ENCODE results near the gene SAPCD2. TPM values are rescaled to one million over a fixed set of nuclear protein-coding genes. Genes with fewer than 3 reads are reported as not detected.
"Not testable (repeated sequence)": the region's sequence is repeated elsewhere in the genome, so short reads cannot be mapped to it uniquely, and the experiment has no call there.

The SAPCD2 gene
- total RNA-seq, 1 experiment from 2014 or later: 30.6 TPM

DNA sequence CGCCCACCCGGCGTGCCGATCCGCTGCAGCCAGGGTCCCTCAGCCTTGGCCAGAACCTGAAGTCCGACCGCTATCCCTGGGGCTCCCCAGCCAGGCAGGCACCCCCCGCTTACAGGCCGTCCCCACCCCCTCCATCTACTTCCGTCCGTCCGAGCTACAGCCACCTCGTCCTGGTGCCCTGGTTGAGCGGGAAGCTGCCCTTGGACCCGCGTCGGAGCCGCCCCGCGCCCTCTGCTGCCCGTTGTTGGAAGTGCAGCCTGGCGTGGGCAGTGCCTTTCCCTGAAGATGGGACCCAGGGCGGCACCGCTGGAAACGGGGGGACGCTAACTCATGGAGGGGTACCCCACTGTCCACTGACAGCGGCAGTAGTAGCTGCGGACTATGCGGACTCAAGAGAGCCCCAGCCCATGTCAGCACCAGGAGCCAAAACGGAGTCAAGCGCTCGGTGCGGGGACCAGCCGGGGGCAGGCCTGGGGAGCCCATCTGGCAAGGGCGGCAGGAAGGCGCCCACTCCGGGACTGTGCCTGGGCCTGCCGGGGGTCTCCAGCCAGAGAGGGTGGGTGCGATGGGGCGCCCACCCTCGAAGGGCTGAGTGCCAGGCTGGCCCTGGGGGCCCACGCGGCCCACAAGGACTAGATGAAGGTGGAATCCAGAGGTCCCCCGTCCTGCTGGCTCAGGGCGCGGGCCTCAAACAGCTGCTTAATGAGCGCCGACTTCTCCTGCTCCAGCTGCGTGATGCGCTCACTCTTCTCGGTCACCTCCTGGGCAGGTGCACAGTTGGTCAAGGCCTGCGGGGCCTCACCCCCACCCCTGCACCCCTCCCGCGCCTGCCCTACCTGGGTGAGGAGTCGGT lies 6.1 kb downstream of the SAPCD2 start:
- TF ChIP-seq, protein P1, sequence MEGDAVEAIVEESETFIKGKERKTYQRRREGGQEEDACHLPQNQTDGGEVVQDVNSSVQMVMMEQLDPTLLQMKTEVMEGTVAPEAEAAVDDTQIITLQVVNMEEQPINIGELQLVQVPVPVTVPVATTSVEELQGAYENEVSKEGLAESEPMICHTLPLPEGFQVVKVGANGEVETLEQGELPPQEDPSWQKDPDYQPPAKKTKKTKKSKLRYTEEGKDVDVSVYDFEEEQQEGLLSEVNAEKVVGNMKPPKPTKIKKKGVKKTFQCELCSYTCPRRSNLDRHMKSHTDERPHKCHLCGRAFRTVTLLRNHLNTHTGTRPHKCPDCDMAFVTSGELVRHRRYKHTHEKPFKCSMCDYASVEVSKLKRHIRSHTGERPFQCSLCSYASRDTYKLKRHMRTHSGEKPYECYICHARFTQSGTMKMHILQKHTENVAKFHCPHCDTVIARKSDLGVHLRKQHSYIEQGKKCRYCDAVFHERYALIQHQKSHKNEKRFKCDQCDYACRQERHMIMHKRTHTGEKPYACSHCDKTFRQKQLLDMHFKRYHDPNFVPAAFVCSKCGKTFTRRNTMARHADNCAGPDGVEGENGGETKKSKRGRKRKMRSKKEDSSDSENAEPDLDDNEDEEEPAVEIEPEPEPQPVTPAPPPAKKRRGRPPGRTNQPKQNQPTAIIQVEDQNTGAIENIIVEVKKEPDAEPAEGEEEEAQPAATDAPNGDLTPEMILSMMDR (conservative IDR thresholded peaks at IDR 0.05; ENCODE audit: low read depth, low read length): peak; percentile 94
- no peak for TF ChIP-seq EZH2 (IDR thresholded peaks at IDR 0.05; ENCODE audit: borderline replicate concordance, low read depth, low read length, poor library complexity, severe bottlenecking)
- CTCF ChIA-PET: interaction anchor here (0.9 to 1.3 kb wide), 4 partner anchors 9 to 274 kb away, joined by 3 to 4 read pairs (median 3); partner anchors contain the start of gene TMEM141
- intact Hi-C loops (cut with micrococcal nuclease; ENCODE audit: unreplicated experiment): no loop called here
- no peak overlapping the region for H3K4me3 ChIP-seq (ENCODE audit: low read depth, low read length, poor library complexity, severe bottlenecking)
- H3K27me3 ChIP-seq (replicated peaks; ENCODE audit: insufficient read depth, low read depth, low read length, poor library complexity): no peaks in the 10 kb centered on the region
- POLR2A ChIA-PET (ENCODE audit: low non-redundant PET): no interaction called here
- H3K4me1 ChIP-seq (ENCODE audit: insufficient read depth, low read length, poor library complexity, severe bottlenecking): peaks cover 4% of the 10 kb centered on the region
- peaks cover 7% of the 10 kb centered on the region for H3K36me3 ChIP-seq (ENCODE audit: insufficient read depth, low read length, poor library complexity, severe bottlenecking)
- no peak for DNase-seq (ENCODE audit: low spot score)
- no TSS peak for BruUV-seq (replicated peaks)
- no peak overlapping the region for H3K27ac ChIP-seq (ENCODE audit: low read depth, low read length, poor library complexity, severe bottlenecking)
- H3K9me3 ChIP-seq (ENCODE audit: low read depth, low read length, poor library complexity, severe bottlenecking): no peaks in the 10 kb centered on the region

DNA sequence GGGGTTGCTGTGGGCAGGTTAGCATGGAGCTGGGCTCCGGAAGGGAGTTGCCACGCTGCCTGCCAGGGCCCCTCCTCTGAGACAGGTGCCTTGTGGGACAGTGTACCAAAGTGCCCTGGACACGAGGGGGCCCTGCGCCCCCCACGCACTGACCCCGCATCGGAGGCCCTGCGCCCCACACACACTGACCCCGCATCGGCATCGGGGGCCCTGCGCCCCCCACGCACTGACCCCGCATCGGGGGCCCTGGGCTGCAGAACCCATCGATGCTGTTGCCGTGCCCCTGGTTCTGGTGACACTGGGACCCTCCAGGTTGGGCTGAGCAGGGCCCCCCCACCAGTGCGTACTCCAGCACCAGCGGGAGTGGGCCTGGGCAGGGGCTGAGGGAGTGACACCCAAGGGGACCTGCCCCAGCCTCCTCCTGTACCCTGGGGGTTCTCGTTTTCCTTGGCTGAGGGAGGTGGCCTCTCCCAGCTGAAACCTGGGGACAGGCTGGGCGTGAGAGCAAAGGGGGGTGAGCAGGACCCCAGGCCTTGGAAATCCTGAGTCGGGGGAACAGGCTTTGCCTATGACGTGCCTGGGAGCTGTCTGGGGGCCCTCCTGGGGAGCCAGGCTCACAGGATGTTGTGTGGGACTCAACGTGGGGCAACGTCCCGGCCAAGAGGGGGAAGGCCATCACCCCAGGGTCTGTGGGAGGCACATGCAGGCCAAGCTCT lies 6.9 kb downstream of the SAPCD2 start:
- ChIA-PET CTCF (interaction anchor here (0.9 to 1.3 kb wide), 4 partner anchors 8 to 273 kb away, joined by 3 to 4 read pairs (median 3); partner anchors contain the start of gene TMEM141), POLR2A (ENCODE audit: low non-redundant PET) (no interaction called here)
- H3K4me1 ChIP-seq (ENCODE audit: insufficient read depth, low read length, poor library complexity, severe bottlenecking): no peaks in the 10 kb centered on the region
- intact Hi-C loops (cut with micrococcal nuclease; ENCODE audit: unreplicated experiment): no loop called here
- no peak for DNase-seq (ENCODE audit: low spot score)
- BruUV-seq (replicated peaks): no TSS peak
- TF ChIP-seq EZH2 (IDR thresholded peaks at IDR 0.05; ENCODE audit: borderline replicate concordance, low read depth, low read length, poor library complexity, severe bottlenecking): no peak
- TF ChIP-seq, protein P1 (conservative IDR thresholded peaks at IDR 0.05; ENCODE audit: low read depth, low read length): no peak
- no peak overlapping the region for H3K4me3 ChIP-seq (ENCODE audit: low read depth, low read length, poor library complexity, severe bottlenecking)
- H3K9me3 ChIP-seq (ENCODE audit: low read depth, low read length, poor library complexity, severe bottlenecking): no peaks in the 10 kb centered on the region
- peaks cover 7% of the 10 kb centered on the region for H3K36me3 ChIP-seq (ENCODE audit: insufficient read depth, low read length, poor library complexity, severe bottlenecking)
- no peaks in the 10 kb centered on the region for H3K27me3 ChIP-seq (replicated peaks; ENCODE audit: insufficient read depth, low read depth, low read length, poor library complexity)
- no peak overlapping the region for H3K27ac ChIP-seq (ENCODE audit: low read depth, low read length, poor library complexity, severe bottlenecking)

DNA sequence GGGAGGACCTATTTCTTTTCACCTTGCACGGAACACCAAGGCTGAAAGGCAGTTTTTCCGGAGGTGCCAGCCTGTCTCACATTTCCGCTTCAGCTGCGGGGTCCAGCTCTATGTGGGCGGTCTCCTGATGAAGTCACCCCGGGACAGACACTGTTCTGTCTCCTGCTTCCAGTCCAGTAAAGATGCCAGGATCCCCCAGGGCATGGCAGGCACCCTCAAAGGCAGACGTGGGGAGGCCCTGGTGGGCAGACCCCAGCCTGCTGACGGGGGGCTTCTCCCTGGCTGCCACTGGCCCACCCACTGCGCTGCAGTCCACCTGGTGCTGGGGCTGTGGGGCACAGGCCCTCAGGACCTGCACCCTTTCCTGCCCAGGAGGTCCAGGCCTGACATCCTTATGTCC lies 7.6 kb downstream of the SAPCD2 start:
- DNase-seq (ENCODE audit: low spot score); H3K9me3 ChIP-seq (ENCODE audit: low read depth, low read length, poor library complexity, severe bottlenecking); H3K27me3 ChIP-seq (replicated peaks; ENCODE audit: insufficient read depth, low read depth, low read length, poor library complexity); H3K36me3 ChIP-seq (ENCODE audit: insufficient read depth, low read length, poor library complexity, severe bottlenecking); H3K4me1 ChIP-seq (ENCODE audit: insufficient read depth, low read length, poor library complexity, severe bottlenecking); CTCF ChIA-PET; BruUV-seq (replicated peaks); intact Hi-C loops (cut with micrococcal nuclease; ENCODE audit: unreplicated experiment); H3K4me3 ChIP-seq (ENCODE audit: low read depth, low read length, poor library complexity, severe bottlenecking); POLR2A ChIA-PET (ENCODE audit: low non-redundant PET); H3K27ac ChIP-seq (ENCODE audit: low read depth, low read length, poor library complexity, severe bottlenecking): not testable (repeated sequence)
